HepG2 (cell line): Measurements from ENCODE around the gene PIEZO2. TPM values are rescaled to one million over a fixed set of nuclear protein-coding genes. Genes with fewer than 3 reads are reported as not detected.
A peak's percentile ranks its signal among the peaks of the same experiment; 100 is the strongest.

Source experiments
- KAT7 ChIP-seq: IDR thresholded peaks from 2 replicates; pipeline ENCODE4 v1.6.1; 2018; ENCODE audit warnings: borderline replicate concordance, missing compliant biosample characterization
- MXI1 ChIP-seq: IDR thresholded peaks from 3 replicates; pipeline ENCODE4 v1.6.1; 2012; ENCODE audit warnings: low read depth, low read length, inconsistent platforms, borderline replicate concordance
- RFX3 ChIP-seq: IDR thresholded peaks from 2 replicates; pipeline ENCODE4 v1.6.1; 2016; ENCODE audit warnings: missing biosample characterization, missing genetic modification reagents
- TBX2 ChIP-seq: sonication (generic); formaldehyde crosslinking; IDR thresholded peaks from 2 replicates; pipeline ENCODE4 v1.5.0; 2020; ENCODE audit warnings: missing genetic modification reagents, mild to moderate bottlenecking, borderline replicate concordance
- ZFP1 ChIP-seq: IDR thresholded peaks from 2 replicates; pipeline ENCODE4 v1.6.1; 2016
- ZFP41 ChIP-seq: sonication (generic); formaldehyde crosslinking; IDR thresholded peaks from 2 replicates; pipeline ENCODE4 v1.4.0; 2020; ENCODE audit warnings: mild to moderate bottlenecking, missing genetic modification reagents, borderline replicate concordance
- ZNF432 ChIP-seq: sonication (generic); formaldehyde crosslinking; IDR thresholded peaks from 2 replicates; pipeline ENCODE4 v1.5.0; 2020; ENCODE audit warnings: missing genetic modification reagents, mild to moderate bottlenecking, borderline replicate concordance
- ZNF816 ChIP-seq: sonication (generic); formaldehyde crosslinking; IDR thresholded peaks from 2 replicates; pipeline ENCODE4 v1.8.0; 2022; ENCODE audit warnings: missing genetic modification reagents, mild to moderate bottlenecking, borderline replicate concordance
- polyA plus RNA-seq, 8 experiments: library from polyadenylated mRNA; depleted of rRNA in 3 of 8; stranded (reverse) in 7 of 8; unstranded in 1 of 8; fragments of >200 nt; fragmentation: Illumina TruSeq in 4 of 8; extraction: Trizol in 4 of 8; gene quantifications; 2 replicates each; pipeline versions ENCODE4 v1.2.1 to v1.2.3, GENCODE V29; 2011 to 2016; ENCODE audit warnings: low read depth in 4 of 8, missing spikeins in 1 of 8, mixed read lengths in 1 of 8; ENCODE audit not compliant: insufficient read depth in 1 of 8
- total RNA-seq, 5 experiments: library from RNA; depleted of rRNA; stranded (reverse); fragments of >200 nt; fragmentation: Illumina TruSeq; extraction: Trizol; gene quantifications; 2 replicates each; pipeline ENCODE4 v1.2.3, GENCODE V29; 2016; ENCODE audit warnings: low read depth in 1 of 5
- TF ChIP-seq, protein P1 (sequence below): sonication (generic); formaldehyde crosslinking; IDR thresholded peaks from 2 replicates; pipeline ENCODE4 v1.5.1; 2020; ENCODE audit warnings: missing genetic modification reagents, mild to moderate bottlenecking, borderline replicate concordance
- TF ChIP-seq, protein P2 (sequence below): IDR thresholded peaks from 2 replicates; pipeline ENCODE4 v1.6.1; 2012; ENCODE audit warnings: low read depth, low read length, improper control_type of control experiment
- TF ChIP-seq, protein P3 (sequence below): sonication (generic); formaldehyde crosslinking; IDR thresholded peaks from 2 replicates; pipeline ENCODE4 v1.8.1; 2022; ENCODE audit warnings: low read depth, mild to moderate bottlenecking, missing genetic modification reagents
- TF ChIP-seq, protein P4 (sequence below): sonication (generic); formaldehyde crosslinking; IDR thresholded peaks from 2 replicates; pipeline ENCODE4 v1.8.0; 2022; ENCODE audit warnings: mild to moderate bottlenecking, missing genetic modification reagents, moderate library complexity

Gene PIEZO2
- total and polyA plus RNA-seq, 2 of the 13 experiments (the other 11 are each of a cell fraction or from before 2014, with no cell fraction given) = 15.2 to 27.2 TPM

DNA sequence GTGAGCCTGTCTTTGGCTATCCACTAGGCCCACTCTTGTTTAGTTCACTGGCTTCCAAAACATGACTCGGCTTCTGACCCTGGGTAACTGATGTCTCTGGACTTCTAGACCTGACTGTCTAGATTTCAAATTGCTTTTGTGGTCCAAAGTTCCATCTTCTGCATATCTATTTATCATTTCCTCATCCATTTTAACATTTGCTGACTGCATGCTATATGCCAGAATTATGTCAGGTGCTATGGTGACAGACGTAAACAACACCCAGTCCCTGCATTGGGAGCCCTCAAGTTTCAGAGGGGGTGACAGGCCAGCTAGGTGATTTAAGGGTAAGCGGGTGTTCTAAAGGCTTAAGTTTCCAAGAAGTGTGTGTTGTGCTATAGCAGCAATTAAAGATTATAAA, 140.9 kb downstream of the PIEZO2 start (continued):
- no peak for TF ChIP-seq KAT7
- TF ChIP-seq, protein P1, sequence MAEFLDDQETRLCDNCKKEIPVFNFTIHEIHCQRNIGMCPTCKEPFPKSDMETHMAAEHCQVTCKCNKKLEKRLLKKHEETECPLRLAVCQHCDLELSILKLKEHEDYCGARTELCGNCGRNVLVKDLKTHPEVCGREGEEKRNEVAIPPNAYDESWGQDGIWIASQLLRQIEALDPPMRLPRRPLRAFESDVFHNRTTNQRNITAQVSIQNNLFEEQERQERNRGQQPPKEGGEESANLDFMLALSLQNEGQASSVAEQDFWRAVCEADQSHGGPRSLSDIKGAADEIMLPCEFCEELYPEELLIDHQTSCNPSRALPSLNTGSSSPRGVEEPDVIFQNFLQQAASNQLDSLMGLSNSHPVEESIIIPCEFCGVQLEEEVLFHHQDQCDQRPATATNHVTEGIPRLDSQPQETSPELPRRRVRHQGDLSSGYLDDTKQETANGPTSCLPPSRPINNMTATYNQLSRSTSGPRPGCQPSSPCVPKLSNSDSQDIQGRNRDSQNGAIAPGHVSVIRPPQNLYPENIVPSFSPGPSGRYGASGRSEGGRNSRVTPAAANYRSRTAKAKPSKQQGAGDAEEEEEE (CRISPR knock-in tag) = no peak
- TF ChIP-seq, protein P2, sequence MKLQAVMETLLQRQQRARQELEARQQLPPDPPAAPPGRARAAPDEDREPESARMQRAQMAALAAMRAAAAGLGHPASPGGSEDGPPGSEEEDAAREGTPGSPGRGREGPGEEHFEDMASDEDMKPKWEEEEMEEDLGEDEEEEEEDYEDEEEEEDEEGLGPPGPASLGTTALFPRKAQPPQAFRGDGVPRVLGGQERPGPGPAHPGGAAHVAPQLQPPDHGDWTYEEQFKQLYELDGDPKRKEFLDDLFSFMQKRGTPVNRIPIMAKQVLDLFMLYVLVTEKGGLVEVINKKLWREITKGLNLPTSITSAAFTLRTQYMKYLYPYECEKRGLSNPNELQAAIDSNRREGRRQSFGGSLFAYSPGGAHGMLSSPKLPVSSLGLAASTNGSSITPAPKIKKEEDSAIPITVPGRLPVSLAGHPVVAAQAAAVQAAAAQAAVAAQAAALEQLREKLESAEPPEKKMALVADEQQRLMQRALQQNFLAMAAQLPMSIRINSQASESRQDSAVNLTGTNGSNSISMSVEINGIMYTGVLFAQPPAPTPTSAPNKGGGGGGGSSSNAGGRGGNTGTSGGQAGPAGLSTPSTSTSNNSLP = peak; percentile 87
- 0 out of 3 replicates have a peak, but pooled peaks have one; percentile 27 for TF ChIP-seq MXI1
- no peak for TF ChIP-seq ZNF816 (CRISPR knock-in tag)
- TF ChIP-seq, protein P3, sequence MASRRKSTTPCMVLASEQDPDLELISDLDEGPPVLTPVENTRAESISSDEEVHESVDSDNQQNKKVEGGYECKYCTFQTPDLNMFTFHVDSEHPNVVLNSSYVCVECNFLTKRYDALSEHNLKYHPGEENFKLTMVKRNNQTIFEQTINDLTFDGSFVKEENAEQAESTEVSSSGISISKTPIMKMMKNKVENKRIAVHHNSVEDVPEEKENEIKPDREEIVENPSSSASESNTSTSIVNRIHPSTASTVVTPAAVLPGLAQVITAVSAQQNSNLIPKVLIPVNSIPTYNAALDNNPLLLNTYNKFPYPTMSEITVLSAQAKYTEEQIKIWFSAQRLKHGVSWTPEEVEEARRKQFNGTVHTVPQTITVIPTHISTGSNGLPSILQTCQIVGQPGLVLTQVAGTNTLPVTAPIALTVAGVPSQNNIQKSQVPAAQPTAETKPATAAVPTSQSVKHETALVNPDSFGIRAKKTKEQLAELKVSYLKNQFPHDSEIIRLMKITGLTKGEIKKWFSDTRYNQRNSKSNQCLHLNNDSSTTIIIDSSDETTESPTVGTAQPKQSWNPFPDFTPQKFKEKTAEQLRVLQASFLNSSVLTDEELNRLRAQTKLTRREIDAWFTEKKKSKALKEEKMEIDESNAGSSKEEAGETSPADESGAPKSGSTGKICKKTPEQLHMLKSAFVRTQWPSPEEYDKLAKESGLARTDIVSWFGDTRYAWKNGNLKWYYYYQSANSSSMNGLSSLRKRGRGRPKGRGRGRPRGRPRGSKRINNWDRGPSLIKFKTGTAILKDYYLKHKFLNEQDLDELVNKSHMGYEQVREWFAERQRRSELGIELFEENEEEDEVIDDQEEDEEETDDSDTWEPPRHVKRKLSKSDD (CRISPR knock-in tag) = no peak
- peak; percentile 66 for TF ChIP-seq RFX3 (CRISPR knock-in tag)
- no peak for TF ChIP-seq ZFP41
- no peak for TF ChIP-seq ZFP1 (CRISPR knock-in tag)
- TF ChIP-seq TBX2 (CRISPR knock-in tag) = no peak
- TF ChIP-seq ZNF432 = no peak
- TF ChIP-seq, protein P4, sequence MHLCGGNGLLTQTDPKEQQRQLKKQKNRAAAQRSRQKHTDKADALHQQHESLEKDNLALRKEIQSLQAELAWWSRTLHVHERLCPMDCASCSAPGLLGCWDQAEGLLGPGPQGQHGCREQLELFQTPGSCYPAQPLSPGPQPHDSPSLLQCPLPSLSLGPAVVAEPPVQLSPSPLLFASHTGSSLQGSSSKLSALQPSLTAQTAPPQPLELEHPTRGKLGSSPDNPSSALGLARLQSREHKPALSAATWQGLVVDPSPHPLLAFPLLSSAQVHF (CRISPR knock-in tag) = no peak
